HEK293 (cell line): ENCODE results near the gene GPRIN2.

Experiments
- ELK4 ChIP-seq: IDR thresholded peaks from 2 replicates; pipeline ENCODE4 v1.6.1; 2011; ENCODE audit warnings: mild to moderate bottlenecking, low read depth, low read length, borderline replicate concordance
- KLF9 ChIP-seq: fragments of 450-650 bp; formaldehyde crosslinking; IDR thresholded peaks from 2 replicates; pipeline ENCODE4 v1.5.1; 2016; ENCODE audit warnings: missing biosample characterization, missing genetic modification characterization, low read depth
- MYNN ChIP-seq: fragments of 450-650 bp; formaldehyde crosslinking; IDR thresholded peaks from 2 replicates; pipeline ENCODE4 v1.5.1; 2016; ENCODE audit warnings: missing biosample characterization, missing genetic modification characterization, borderline replicate concordance
- PRDM6 ChIP-seq: fragments of 450-650 bp; formaldehyde crosslinking; IDR thresholded peaks from 2 replicates; pipeline ENCODE4 v1.5.1; 2017; ENCODE audit warnings: missing biosample characterization, missing genetic modification characterization
- WT1 ChIP-seq: fragments of 450-650 bp; formaldehyde crosslinking; IDR thresholded peaks from 2 replicates; pipeline ENCODE4 v1.5.1; 2016; ENCODE audit warnings: missing biosample characterization, missing genetic modification characterization
- ZBTB20 ChIP-seq: fragments of 450-650 bp; formaldehyde crosslinking; IDR thresholded peaks from 2 replicates; pipeline ENCODE4 v1.5.1; 2016; ENCODE audit warnings: missing biosample characterization, missing genetic modification characterization
- ZFP37 ChIP-seq: fragments of 450-650 bp; formaldehyde crosslinking; IDR thresholded peaks from 2 replicates; pipeline ENCODE4 v1.5.1; 2016; ENCODE audit warnings: missing biosample characterization, missing genetic modification characterization
- ZNF10 ChIP-seq: fragments of 450-650 bp; formaldehyde crosslinking; IDR thresholded peaks from 2 replicates; pipeline ENCODE4 v1.5.1; 2017; ENCODE audit warnings: missing biosample characterization, missing genetic modification characterization
- ZNF121 ChIP-seq: fragments of 450-650 bp; formaldehyde crosslinking; IDR thresholded peaks from 2 replicates; pipeline ENCODE4 v1.5.1; 2016; ENCODE audit warnings: missing biosample characterization, missing genetic modification characterization
- ZNF132 ChIP-seq: fragments of 450-650 bp; formaldehyde crosslinking; IDR thresholded peaks from 2 replicates; pipeline ENCODE4 v1.5.1; 2017; ENCODE audit warnings: missing biosample characterization, missing genetic modification characterization, borderline replicate concordance
- ZNF155 ChIP-seq: fragments of 450-650 bp; formaldehyde crosslinking; IDR thresholded peaks from 2 replicates; pipeline ENCODE4 v1.5.1; 2016; ENCODE audit warnings: missing biosample characterization, missing genetic modification characterization
- ZNF157 ChIP-seq: fragments of 450-650 bp; formaldehyde crosslinking; IDR thresholded peaks from 2 replicates; pipeline ENCODE4 v1.5.1; 2016; ENCODE audit warnings: missing biosample characterization, missing genetic modification characterization
- ZNF175 ChIP-seq: fragments of 450-650 bp; formaldehyde crosslinking; IDR thresholded peaks from 2 replicates; pipeline ENCODE4 v1.5.1; 2016; ENCODE audit warnings: missing biosample characterization, missing genetic modification characterization
- ZNF223 ChIP-seq: fragments of 450-650 bp; formaldehyde crosslinking; IDR thresholded peaks from 2 replicates; pipeline ENCODE4 v1.5.1; 2016; ENCODE audit warnings: missing biosample characterization, missing genetic modification characterization
- ZNF292 ChIP-seq: fragments of 450-650 bp; formaldehyde crosslinking; IDR thresholded peaks from 2 replicates; pipeline ENCODE4 v1.5.1; 2016; ENCODE audit warnings: low read depth, missing biosample characterization, missing genetic modification characterization, borderline replicate concordance
- ZNF366 ChIP-seq: fragments of 450-650 bp; formaldehyde crosslinking; conservative IDR thresholded peaks from 2 replicates; pipeline ENCODE4 v1.5.1; 2016; ENCODE audit warnings: missing biosample characterization, missing genetic modification characterization
- ZNF391 ChIP-seq: fragments of 450-650 bp; formaldehyde crosslinking; IDR thresholded peaks from 2 replicates; pipeline ENCODE4 v1.5.1; 2016; ENCODE audit warnings: low read depth, missing biosample characterization, missing genetic modification characterization, borderline replicate concordance
- ZNF426 ChIP-seq: fragments of 450-650 bp; formaldehyde crosslinking; IDR thresholded peaks from 2 replicates; pipeline ENCODE4 v1.5.1; 2017; ENCODE audit warnings: missing biosample characterization, missing genetic modification characterization, mild to moderate bottlenecking, inconsistent platforms, moderate library complexity
- ZNF48 ChIP-seq: fragments of 450-650 bp; formaldehyde crosslinking; IDR thresholded peaks from 2 replicates; pipeline ENCODE4 v1.5.1; 2016; ENCODE audit warnings: missing biosample characterization, missing genetic modification characterization
- ZNF501 ChIP-seq: fragments of 450-650 bp; formaldehyde crosslinking; IDR thresholded peaks from 2 replicates; pipeline ENCODE4 v1.5.1; 2016; ENCODE audit warnings: missing biosample characterization, missing genetic modification characterization
- ZNF513 ChIP-seq: fragments of 450-650 bp; IDR thresholded peaks from 2 replicates; pipeline ENCODE4 v1.5.1; 2018; ENCODE audit warnings: missing biosample characterization, missing genetic modification characterization
- ZNF544 ChIP-seq: fragments of 450-650 bp; formaldehyde crosslinking; IDR thresholded peaks from 2 replicates; pipeline ENCODE4 v1.5.0; 2017; ENCODE audit warnings: missing biosample characterization, missing genetic modification characterization
- ZNF596 ChIP-seq: fragments of 450-650 bp; IDR thresholded peaks from 2 replicates; pipeline ENCODE4 v1.5.0; 2018; ENCODE audit warnings: missing biosample characterization, mild to moderate bottlenecking, missing genetic modification characterization, moderate library complexity
- ZNF600 ChIP-seq: fragments of 450-650 bp; formaldehyde crosslinking; IDR thresholded peaks from 2 replicates; pipeline ENCODE4 v1.5.1; 2016; ENCODE audit warnings: missing biosample characterization, missing genetic modification characterization
- ZNF76 ChIP-seq: fragments of 450-650 bp; formaldehyde crosslinking; IDR thresholded peaks from 2 replicates; pipeline ENCODE4; 2016; ENCODE audit warnings: low read depth, missing biosample characterization, missing genetic modification characterization, borderline replicate concordance
- ZNF776 ChIP-seq: fragments of 450-650 bp; formaldehyde crosslinking; IDR thresholded peaks from 2 replicates; pipeline ENCODE4 v1.5.0; 2017; ENCODE audit warnings: missing biosample characterization, missing genetic modification characterization, borderline replicate concordance
- ZNF777 ChIP-seq: fragments of 450-650 bp; formaldehyde crosslinking; IDR thresholded peaks from 2 replicates; pipeline ENCODE4 v1.5.1; 2017; ENCODE audit warnings: missing biosample characterization, missing genetic modification characterization, borderline replicate concordance
- ZNF791 ChIP-seq: fragments of 450-650 bp; formaldehyde crosslinking; IDR thresholded peaks from 2 replicates; pipeline ENCODE4 v1.5.1; 2016; ENCODE audit warnings: missing biosample characterization, missing genetic modification characterization
- TF ChIP-seq, protein P1 (sequence below): fragments of 450-650 bp; formaldehyde crosslinking; IDR thresholded peaks from 2 replicates; pipeline ENCODE4 v1.5.1; 2016; ENCODE audit warnings: missing biosample characterization, missing genetic modification characterization
- TF ChIP-seq, protein P2 (sequence below): fragments of 450-650 bp; formaldehyde crosslinking; IDR thresholded peaks from 2 replicates; pipeline ENCODE4 v1.5.1; 2017; ENCODE audit warnings: missing biosample characterization, missing genetic modification characterization

The GPRIN2 gene

DNA sequence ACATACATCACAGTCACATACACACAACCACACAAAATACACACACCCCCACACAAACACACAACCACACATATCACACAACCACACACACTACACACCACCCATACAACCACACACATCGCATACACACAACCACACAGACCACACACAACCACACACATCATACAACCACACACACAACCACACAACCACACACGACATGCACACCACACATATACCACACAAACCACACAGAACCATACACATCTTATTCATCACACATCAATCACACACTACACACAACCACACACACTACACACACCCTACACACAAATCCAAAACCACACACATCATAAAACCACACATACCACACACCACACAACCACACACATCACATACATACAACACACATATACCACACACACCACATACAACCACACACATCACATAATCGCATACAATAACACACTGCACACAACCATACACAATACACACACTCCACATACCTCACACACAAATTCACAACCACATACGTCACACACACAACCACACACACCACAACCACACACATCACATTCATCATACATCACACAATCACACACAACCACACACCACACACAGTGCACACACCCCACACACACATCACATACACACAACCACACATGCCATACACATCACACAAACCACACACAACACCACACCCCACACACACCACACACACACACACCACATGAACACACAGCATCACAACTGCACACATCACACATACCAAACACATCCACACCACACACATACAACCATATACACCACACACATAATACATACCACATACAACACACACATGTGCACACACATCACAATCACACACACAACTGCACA, 30.4 kb downstream of the GPRIN2 start (continued):
- TF ChIP-seq ZNF292, result no peak; the same call in 1 of the 2 replicates
- TF ChIP-seq, protein P1, sequence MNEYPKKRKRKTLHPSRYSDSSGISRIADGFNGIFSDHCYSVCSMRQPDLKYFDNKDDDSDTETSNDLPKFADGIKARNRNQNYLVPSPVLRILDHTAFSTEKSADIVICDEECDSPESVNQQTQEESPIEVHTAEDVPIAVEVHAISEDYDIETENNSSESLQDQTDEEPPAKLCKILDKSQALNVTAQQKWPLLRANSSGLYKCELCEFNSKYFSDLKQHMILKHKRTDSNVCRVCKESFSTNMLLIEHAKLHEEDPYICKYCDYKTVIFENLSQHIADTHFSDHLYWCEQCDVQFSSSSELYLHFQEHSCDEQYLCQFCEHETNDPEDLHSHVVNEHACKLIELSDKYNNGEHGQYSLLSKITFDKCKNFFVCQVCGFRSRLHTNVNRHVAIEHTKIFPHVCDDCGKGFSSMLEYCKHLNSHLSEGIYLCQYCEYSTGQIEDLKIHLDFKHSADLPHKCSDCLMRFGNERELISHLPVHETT (tag by site-specific recombination), result peak; percentile 31
- peak; percentile 31 for TF ChIP-seq KLF9 (tag by site-specific recombination)
- no peak for TF ChIP-seq WT1 (tag by site-specific recombination)
- no peak for TF ChIP-seq ELK4
- no peak for TF ChIP-seq ZNF777 (tag by site-specific recombination)
- peak; percentile 100 for TF ChIP-seq ZNF175 (tag by site-specific recombination)
- TF ChIP-seq ZNF391, result 0 out of 2 replicates have a peak, but pooled peaks have one; percentile 52
- no peak for TF ChIP-seq ZNF132 (tag by site-specific recombination)
- TF ChIP-seq, protein P2, sequence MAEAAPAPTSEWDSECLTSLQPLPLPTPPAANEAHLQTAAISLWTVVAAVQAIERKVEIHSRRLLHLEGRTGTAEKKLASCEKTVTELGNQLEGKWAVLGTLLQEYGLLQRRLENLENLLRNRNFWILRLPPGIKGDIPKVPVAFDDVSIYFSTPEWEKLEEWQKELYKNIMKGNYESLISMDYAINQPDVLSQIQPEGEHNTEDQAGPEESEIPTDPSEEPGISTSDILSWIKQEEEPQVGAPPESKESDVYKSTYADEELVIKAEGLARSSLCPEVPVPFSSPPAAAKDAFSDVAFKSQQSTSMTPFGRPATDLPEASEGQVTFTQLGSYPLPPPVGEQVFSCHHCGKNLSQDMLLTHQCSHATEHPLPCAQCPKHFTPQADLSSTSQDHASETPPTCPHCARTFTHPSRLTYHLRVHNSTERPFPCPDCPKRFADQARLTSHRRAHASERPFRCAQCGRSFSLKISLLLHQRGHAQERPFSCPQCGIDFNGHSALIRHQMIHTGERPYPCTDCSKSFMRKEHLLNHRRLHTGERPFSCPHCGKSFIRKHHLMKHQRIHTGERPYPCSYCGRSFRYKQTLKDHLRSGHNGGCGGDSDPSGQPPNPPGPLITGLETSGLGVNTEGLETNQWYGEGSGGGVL (tag by site-specific recombination), result 0 out of 2 replicates have a peak, but pooled peaks have one; percentile 29
- TF ChIP-seq ZNF776 (tag by site-specific recombination), result no peak
- peak; percentile 61 for TF ChIP-seq ZNF157 (tag by site-specific recombination)
- TF ChIP-seq ZNF791 (tag by site-specific recombination), result 0 out of 2 replicates have a peak, but pooled peaks have one; percentile 28
- no peak; the same call in 1 of the 2 replicates for TF ChIP-seq ZNF76
- TF ChIP-seq ZNF596 (tag by site-specific recombination), result no peak
- no peak; the same call in 1 of the 2 replicates for TF ChIP-seq ZNF121 (tag by site-specific recombination)
- TF ChIP-seq ZNF48 (tag by site-specific recombination), result 0 out of 2 replicates have a peak, but pooled peaks have one; percentile 63
- TF ChIP-seq ZFP37 (tag by site-specific recombination), result no peak
- no peak; the same call in none of the 2 replicates for TF ChIP-seq MYNN (tag by site-specific recombination)
- TF ChIP-seq ZNF501, result no peak
- TF ChIP-seq ZNF600, result no peak
- TF ChIP-seq ZNF513 (tag by site-specific recombination), result no peak
- no peak for TF ChIP-seq ZNF366 (tag by site-specific recombination)
- peak; percentile 34 for TF ChIP-seq ZBTB20 (tag by site-specific recombination)
- TF ChIP-seq ZNF544, result no peak
- TF ChIP-seq ZNF155, result peak; percentile 84; the same call in 1 of the 2 replicates
- TF ChIP-seq PRDM6 (tag by site-specific recombination), result no peak
- no peak for TF ChIP-seq ZNF10
- no peak; the same call in 1 of the 2 replicates for TF ChIP-seq ZNF223 (tag by site-specific recombination)
- no peak for TF ChIP-seq ZNF426 (tag by site-specific recombination)
